Ascending aorta (tissue), 2 donors: ENCODE results near the gene MKNK1. TPM values are rescaled to one million over a fixed set of nuclear protein-coding genes. Genes with fewer than 3 reads are reported as not detected.
A peak's percentile ranks its signal among the peaks of the same experiment; 100 is the strongest.

Experiments
- DNase-seq, 2 donors: peaks; one replicate each; pipeline ENCODE4 v3.0.0-alpha.2; 2019; ENCODE audit warnings: low spot score in 2 of 2
- H3K27ac ChIP-seq, 2 donors: fragments of 200-600 bp; sonication (generic); one replicate each; pipeline ENCODE4 v1.5.1; 2016 to 2017; ENCODE audit warnings: mild to moderate bottlenecking in 1 of 2
- H3K27me3 ChIP-seq: fragments of 200-600 bp; sonication (generic); one replicate; pipeline ENCODE4 v1.5.1; 2017
- H3K36me3 ChIP-seq, 2 donors: fragments of 200-600 bp; sonication (generic); one replicate each; pipeline ENCODE4 v1.5.1; 2016
- H3K4me1 ChIP-seq, 2 donors: fragments of 200-600 bp; sonication (generic); one replicate each; pipeline ENCODE4 v1.5.1; 2016 to 2017; ENCODE audit warnings: mild to moderate bottlenecking in 1 of 2
- H3K4me3 ChIP-seq, 2 donors: fragments of 200-600 bp; sonication (generic); one replicate each; pipeline ENCODE4 v1.5.1; 2016 to 2017; ENCODE audit warnings: mild to moderate bottlenecking in 1 of 2
- H3K9me3 ChIP-seq, 2 donors: fragments of 200-600 bp; sonication (generic); one replicate each; pipeline ENCODE4 v1.5.1; 2016
- intact Hi-C: fragments of 100-400 bp; cut with DNase I; formaldehyde crosslinking; loops from one replicate; pipeline ENCODE4 v1.15.1; 2023
- total RNA-seq: library from RNA; depleted of rRNA; stranded (reverse); fragments of >200 nt; gene quantifications from one replicate; pipeline ENCODE4 v1.1.0, GENCODE V29; 2016
- TF ChIP-seq, protein P1 (sequence below), 3 experiments: fragments of 200-600 bp in 2 of 3; fragments of 450-650 bp in 1 of 3; sonication (generic) in 2 of 3; IDR thresholded peaks; one replicate each; pipeline ENCODE4 v1.5.1; 2016 to 2019; ENCODE audit warnings: antibody characterized with exemption in 3 of 3, mild to moderate bottlenecking in 1 of 3, moderate library complexity in 1 of 3

Gene MKNK1
- total RNA-seq, 1 donor from 2014 or later: 47.8 TPM

DNA sequence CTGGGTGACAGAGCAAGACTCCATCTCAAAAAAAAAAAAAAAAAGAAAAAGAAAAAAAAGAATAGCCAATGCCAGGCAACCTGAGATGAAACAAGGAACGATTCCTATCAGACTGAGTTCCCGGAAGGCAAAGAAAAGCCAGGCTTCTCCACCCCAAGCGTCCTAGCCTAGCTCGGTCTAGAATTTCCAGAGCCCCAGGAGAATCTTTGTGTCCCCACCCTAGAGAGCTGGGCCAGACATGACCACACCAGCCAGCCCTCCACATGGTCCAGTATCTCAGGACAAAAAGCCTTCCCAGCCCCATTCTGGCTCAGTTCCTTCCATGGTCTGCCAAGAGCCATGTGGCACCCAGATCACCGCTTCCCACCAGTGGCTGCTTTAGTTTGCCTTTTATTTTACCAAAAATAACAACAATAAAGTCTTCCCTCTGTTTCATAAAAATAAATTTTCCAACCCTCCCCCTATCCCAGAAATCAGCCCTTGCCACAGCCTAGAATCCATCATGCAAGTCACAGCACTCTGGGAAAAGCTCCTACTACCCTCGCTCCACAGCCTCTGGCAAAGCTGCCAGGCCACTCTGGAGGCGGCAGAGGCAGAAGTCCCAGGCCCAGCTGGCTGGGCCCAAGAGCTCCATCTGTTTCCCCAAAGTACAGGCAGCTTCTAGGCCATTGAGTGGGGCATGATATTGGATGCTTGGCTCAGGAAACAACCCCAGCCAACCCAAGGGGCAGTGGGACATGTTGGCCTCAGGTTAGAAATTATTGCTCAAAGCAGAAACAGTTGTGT, 3.5 kb upstream of the MKNK1 start:
- peaks cover 13 to 23% of the 10 kb centered on the region in 2 donors for H3K36me3 ChIP-seq
- H3K4me3 ChIP-seq: peak overlapping the region in 1 of 2 donors; percentile 32
- H3K9me3 ChIP-seq: no peaks in the 10 kb centered on the region
- no peaks in the 10 kb centered on the region for H3K27me3 ChIP-seq
- H3K27ac ChIP-seq: peak overlapping the region; percentile 72 to 78
- DNase-seq: peak in 1 of 2 donors; percentile 75
- peaks cover 15 to 50% of the 10 kb centered on the region in 2 donors for H3K4me1 ChIP-seq
- intact Hi-C loops: no loop called here
- TF ChIP-seq, protein P1, sequence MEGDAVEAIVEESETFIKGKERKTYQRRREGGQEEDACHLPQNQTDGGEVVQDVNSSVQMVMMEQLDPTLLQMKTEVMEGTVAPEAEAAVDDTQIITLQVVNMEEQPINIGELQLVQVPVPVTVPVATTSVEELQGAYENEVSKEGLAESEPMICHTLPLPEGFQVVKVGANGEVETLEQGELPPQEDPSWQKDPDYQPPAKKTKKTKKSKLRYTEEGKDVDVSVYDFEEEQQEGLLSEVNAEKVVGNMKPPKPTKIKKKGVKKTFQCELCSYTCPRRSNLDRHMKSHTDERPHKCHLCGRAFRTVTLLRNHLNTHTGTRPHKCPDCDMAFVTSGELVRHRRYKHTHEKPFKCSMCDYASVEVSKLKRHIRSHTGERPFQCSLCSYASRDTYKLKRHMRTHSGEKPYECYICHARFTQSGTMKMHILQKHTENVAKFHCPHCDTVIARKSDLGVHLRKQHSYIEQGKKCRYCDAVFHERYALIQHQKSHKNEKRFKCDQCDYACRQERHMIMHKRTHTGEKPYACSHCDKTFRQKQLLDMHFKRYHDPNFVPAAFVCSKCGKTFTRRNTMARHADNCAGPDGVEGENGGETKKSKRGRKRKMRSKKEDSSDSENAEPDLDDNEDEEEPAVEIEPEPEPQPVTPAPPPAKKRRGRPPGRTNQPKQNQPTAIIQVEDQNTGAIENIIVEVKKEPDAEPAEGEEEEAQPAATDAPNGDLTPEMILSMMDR (IDR thresholded peaks at IDR 0.05): no peak

DNA sequence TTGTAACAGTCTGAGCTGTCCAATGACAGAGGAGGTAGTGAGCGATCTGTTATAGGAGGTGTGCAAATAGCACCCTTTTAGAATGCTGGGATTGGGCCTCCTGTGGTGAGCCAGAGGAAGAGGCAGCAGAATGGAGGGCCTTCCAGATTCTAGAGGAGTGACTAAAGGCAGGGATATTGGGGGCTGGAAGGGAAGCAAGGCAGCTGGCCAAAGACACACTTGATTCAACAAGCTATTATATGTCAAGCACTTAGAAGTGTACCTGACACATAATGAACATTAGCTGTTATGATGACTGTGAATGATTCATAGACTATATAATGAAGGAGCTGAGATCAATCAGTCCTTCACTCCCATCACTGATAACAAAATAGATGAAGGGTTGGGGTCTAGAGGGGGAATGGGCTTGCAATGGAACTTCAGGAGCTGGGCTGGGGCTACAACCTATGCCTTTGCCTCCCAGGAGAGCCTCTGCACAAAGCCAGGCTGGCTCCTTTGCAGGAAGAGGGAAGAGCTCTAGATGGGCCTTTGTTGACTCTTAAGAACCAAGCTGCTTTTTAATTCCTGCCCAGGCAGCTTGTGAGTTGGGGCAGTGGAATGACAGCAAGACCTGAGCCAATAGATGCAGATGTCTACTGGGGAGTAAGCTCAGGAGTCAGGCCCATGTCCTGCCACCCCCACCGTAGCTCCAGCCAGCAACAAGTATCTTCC, 2.3 kb upstream of the MKNK1 start:
- H3K4me1 ChIP-seq: peaks cover 10 to 44% of the 10 kb centered on the region in 2 donors
- no peak overlapping the region for H3K4me3 ChIP-seq
- intact Hi-C loops: no loop called here
- peak overlapping the region; percentile 72 to 78 for H3K27ac ChIP-seq
- DNase-seq: no peak
- no peaks in the 10 kb centered on the region for H3K9me3 ChIP-seq
- no peaks in the 10 kb centered on the region for H3K27me3 ChIP-seq
- H3K36me3 ChIP-seq: peaks cover 13 to 23% of the 10 kb centered on the region in 2 donors
- TF ChIP-seq, protein P1 (IDR thresholded peaks at IDR 0.05): no peak

DNA sequence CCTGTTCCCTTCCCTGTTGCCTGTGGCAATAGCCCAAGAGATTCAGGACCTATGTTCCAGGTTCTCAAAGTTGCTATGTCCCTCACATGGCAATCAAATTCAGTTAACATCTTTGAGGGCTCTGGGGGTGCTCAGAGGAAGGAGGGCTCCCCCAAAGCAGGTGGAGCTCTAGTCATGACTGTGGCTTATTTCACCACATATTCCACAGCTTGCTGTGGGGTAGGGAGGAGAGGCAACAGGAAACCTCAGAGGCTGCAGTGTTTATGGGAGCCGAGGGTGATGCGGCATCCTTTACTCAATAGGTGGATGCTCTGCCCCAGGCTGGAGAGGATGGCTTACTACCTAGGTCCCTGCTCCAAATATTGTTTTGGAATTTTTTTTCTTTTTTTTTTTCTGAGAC, 1.2 kb upstream of the MKNK1 start:
- H3K36me3 ChIP-seq: peaks cover 13 to 20% of the 10 kb centered on the region in 2 donors
- peaks cover 10 to 38% of the 10 kb centered on the region in 2 donors for H3K4me1 ChIP-seq
- TF ChIP-seq, protein P1 (IDR thresholded peaks at IDR 0.05): no peak
- H3K9me3 ChIP-seq: no peaks in the 10 kb centered on the region
- peak overlapping the region in 1 of 2 donors; percentile 83 for H3K27ac ChIP-seq
- DNase-seq: no peak
- no peaks in the 10 kb centered on the region for H3K27me3 ChIP-seq
- intact Hi-C loops: no loop called here
- peak overlapping the region in 1 of 2 donors; percentile 90 for H3K4me3 ChIP-seq

DNA sequence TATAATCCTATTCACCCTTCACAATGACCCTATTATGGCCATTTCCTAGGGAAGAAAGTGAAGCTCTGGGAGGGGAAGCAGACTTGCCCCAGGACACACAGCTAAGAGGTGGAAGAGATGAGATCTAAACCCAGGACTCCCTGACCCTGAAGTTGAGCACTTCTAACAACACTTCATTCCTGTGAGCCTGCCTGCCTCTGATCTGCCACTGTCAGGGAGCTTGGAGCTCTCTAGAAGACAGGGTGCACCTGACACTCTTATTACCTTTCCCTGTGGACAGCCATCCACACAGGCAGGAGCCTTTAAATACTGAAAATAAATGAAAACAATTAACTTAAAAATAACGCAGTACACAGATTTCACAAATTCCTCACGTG, 599 bp downstream of the MKNK1 start:
- TF ChIP-seq, protein P1 (IDR thresholded peaks at IDR 0.05): no peak
- peak overlapping the region; percentile 82 to 83 for H3K27ac ChIP-seq
- no peaks in the 10 kb centered on the region for H3K27me3 ChIP-seq
- intact Hi-C loops: no loop called here
- peaks cover 0 to 2% of the 10 kb centered on the region in 2 donors for H3K36me3 ChIP-seq
- no peak for DNase-seq
- no peaks in the 10 kb centered on the region for H3K9me3 ChIP-seq
- peaks cover 10 to 38% of the 10 kb centered on the region in 2 donors for H3K4me1 ChIP-seq
- H3K4me3 ChIP-seq: peak overlapping the region; percentile 89 to 90

DNA sequence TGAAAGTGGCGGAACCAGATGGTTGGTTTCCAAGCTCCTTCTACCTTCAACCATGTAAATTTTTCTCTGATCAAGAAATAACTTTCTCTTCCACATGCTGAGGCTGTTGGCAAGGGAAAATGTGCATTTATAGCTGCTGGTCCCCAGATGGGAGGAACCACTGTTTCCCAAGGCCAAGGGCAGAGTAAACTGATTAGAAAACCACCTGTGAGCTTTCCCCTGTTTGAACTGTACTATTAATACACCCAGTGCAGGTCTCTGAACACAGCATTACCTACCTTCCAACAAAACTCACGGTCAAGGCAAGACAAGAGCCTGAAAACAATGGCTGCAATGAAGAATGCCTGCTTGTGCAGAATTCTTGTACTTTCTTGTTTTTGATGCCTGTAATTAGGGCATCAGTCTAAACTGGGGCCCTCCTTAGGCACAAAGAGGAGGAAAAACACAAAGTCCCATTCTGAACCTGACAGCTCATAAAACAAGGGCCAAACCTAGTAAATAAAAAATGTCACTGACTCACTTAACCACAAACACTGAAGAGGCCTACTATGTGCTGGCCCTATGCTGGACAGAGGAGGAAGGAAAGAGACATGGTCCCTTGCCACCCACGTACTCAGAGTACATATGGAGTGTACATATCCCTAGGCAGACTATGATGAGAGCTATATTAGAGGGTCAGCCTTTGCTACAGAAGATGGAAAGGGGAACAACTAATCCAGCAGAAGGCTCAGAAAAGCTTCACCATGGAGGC, 2.6 kb downstream of the MKNK1 start:
- no peak overlapping the region for H3K27ac ChIP-seq
- no peak overlapping the region for H3K4me3 ChIP-seq
- H3K9me3 ChIP-seq: no peaks in the 10 kb centered on the region
- TF ChIP-seq, protein P1 (IDR thresholded peaks at IDR 0.05): no peak
- intact Hi-C loops: no loop called here
- H3K4me1 ChIP-seq: peaks cover 2 to 19% of the 10 kb centered on the region in 2 donors
- no peak for DNase-seq
- no peaks in the 10 kb centered on the region for H3K27me3 ChIP-seq
- H3K36me3 ChIP-seq: no peaks in the 10 kb centered on the region
